Measurements from ENCODE around the gene THRAP3. TPM values are rescaled to one million over a fixed set of nuclear protein-coding genes. Genes with fewer than 3 reads are reported as not detected.

Gene THRAP3
- total RNA-seq, 1 donor from 2014 or later: 60.1 TPM

DNA sequence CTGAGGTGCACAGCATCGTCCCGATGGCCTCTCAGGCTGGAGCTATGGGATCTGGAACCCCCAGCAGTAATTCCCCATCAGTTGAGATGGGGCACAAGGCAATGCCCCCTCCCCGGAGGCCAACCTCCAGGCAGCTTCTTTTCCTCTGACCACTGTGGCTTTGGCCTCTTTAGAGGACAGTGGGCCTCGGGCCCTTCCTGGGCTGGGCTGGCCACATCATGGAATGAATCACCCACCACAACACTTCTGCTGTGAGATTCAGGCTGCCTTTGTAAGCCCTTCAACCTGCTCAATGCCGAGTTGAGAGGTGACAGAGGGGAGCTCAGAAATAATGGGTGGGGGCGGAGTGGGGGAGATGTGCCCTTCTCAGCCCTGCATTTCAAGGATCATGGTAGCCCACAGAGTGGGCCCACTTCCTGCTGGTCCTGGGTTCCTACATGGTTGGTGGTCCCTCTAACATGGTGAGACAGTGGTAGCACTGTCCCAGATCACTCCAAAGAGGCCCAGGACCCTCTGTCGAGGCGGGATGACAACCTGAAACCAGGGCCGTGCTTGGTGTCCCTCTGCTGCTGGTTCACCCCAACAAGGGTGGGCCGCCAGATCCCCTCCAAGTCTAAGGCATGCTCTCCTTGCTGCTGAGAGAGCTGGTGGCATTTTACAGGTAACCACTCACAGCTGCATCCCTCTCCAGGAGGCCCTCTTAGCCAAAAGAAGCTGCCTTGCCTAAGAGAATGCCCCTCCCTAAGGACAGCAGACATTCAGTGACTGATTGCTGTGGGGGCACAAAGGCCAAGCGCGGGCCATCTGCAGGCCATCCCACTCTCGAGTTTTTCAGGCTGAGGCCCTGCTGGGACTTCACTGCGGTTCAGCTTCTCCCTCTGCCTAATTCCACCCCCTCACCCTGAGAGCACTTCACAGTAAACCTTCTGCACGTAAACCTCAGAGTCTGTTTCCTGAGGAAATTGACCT is 129.0 kb downstream of the THRAP3 start:
- intact Hi-C loops (cut with DNase I): no loop called here
- ATAC-seq (no peak), DNase-seq (ENCODE audit: missing footprints) (no peak)

DNA sequence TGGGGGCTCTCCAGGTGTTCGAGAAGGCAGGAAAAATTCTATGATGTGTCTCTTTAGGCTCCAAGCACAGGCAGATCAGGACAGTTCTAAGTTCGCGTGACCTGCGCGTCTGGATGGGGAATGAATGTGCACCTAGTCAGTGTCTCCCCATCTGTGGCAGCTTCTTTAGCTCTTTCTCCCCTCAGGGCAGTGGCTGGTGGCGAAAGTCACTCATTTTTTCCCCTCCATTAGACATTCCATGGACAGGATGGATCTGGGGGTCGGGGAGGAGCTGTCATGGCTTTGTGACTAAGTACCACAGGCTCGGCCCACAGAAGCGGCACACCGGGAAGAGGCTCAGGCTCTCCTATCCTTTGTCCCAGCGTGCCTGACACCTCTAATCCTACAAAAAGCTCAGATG is 130.2 kb downstream of the THRAP3 start:
- no peak for ATAC-seq
- DNase-seq (ENCODE audit: missing footprints): no peak
- intact Hi-C loops (cut with DNase I): no loop called here

Other genes with a start within 250 kb of the THRAP3 start
- gene TEKT2, start 140.3 kb upstream of the THRAP3 start, total RNA-seq: not detected
- gene ADPRS, start 135.6 kb upstream of the THRAP3 start, total RNA-seq: 18.1 TPM
- gene COL8A2, start 99.2 kb upstream of the THRAP3 start, total RNA-seq: 1.0 TPM
- gene TRAPPC3, start 75.0 kb upstream of the THRAP3 start, total RNA-seq: 53.9 TPM
- 383 TPM for gene MAP7D1, start 68.3 kb upstream of the THRAP3 start, total RNA-seq
- 1.6 TPM for gene SH3D21, start 81.9 kb downstream of the THRAP3 start, total RNA-seq
- gene EVA1B, start 99.2 kb downstream of the THRAP3 start, total RNA-seq: 10.9 TPM
- gene STK40, start 161.5 kb downstream of the THRAP3 start, total RNA-seq: 77.9 TPM
- 59.3 TPM for gene LSM10, start 173.5 kb downstream of the THRAP3 start, total RNA-seq
- gene OSCP1, start 226.0 kb downstream of the THRAP3 start, total RNA-seq: 5.3 TPM
- gene MRPS15, start 239.9 kb downstream of the THRAP3 start, total RNA-seq: 114 TPM

Measured in Right ventricle myocardium inferior (tissue), 1 donor.